GM23338 (cell line): Measurements from ENCODE around the gene MTFR1L. TPM values are rescaled to one million over a fixed set of nuclear protein-coding genes. Genes with fewer than 3 reads are reported as not detected.

ENCODE experiments used
- ATAC-seq: fragments of 200-7000 bp; cut with Tn5 transposase; 3 replicates; pipeline ENCODE4 v1.9.1; 2020
- DNase-seq: peaks from one replicate; pipeline ENCODE4 v3.0.0-alpha.2; 2015; ENCODE audit warnings: low spot score
- H2AFZ ChIP-seq: fragments of 200-600 bp; sonication (generic); 2 replicates; pipeline ENCODE4 v1.8.0; 2016; ENCODE audit warnings: antibody characterized with exemption, mild to moderate bottlenecking, moderate library complexity
- H3F3A ChIP-seq: fragments of 200-600 bp; sonication (generic); replicated peaks from 2 replicates; pipeline ENCODE4 v1.8.0; 2017; ENCODE audit warnings: antibody characterized with exemption, mixed run types, low read depth
- H3K27ac ChIP-seq: fragments of 200-600 bp; sonication (generic); 2 replicates; pipeline ENCODE4 v1.6.1; 2016; ENCODE audit warnings: low read depth
- H3K27me3 ChIP-seq: fragments of 200-600 bp; sonication (generic); 2 replicates; pipeline ENCODE4 v1.8.0; 2016; ENCODE audit warnings: mild to moderate bottlenecking, mixed run types, moderate library complexity; ENCODE audit not compliant: insufficient read depth
- H3K36me3 ChIP-seq: fragments of 200-600 bp; sonication (generic); 2 replicates; pipeline ENCODE4 v1.8.0; 2016; ENCODE audit warnings: mild to moderate bottlenecking; ENCODE audit not compliant: insufficient read depth
- H3K4me1 ChIP-seq: fragments of 200-600 bp; sonication (generic); 2 replicates; pipeline ENCODE4 v1.8.0; 2016; ENCODE audit warnings: mild to moderate bottlenecking, moderate library complexity; ENCODE audit not compliant: insufficient read depth
- H3K4me2 ChIP-seq: fragments of 200-600 bp; sonication (generic); 2 replicates; pipeline ENCODE4 v1.7.1; 2017; ENCODE audit warnings: mixed run types
- H3K4me3 ChIP-seq: fragments of 200-600 bp; sonication (generic); 2 replicates; pipeline ENCODE4 v1.6.1; 2016; ENCODE audit warnings: mixed run types
- H3K79me2 ChIP-seq: fragments of 200-600 bp; sonication (generic); replicated peaks from 2 replicates; pipeline ENCODE4 v1.8.0; 2017; ENCODE audit warnings: mild to moderate bottlenecking; ENCODE audit not compliant: insufficient read depth
- H3K9me2 ChIP-seq: fragments of 200-600 bp; sonication (generic); 2 replicates; pipeline ENCODE4 v1.8.0; 2017; ENCODE audit not compliant: insufficient read depth
- H4K20me1 ChIP-seq: fragments of 200-600 bp; sonication (generic); replicated peaks from 2 replicates; pipeline ENCODE4 v1.8.0; 2017; ENCODE audit warnings: mild to moderate bottlenecking; ENCODE audit not compliant: insufficient read depth
- H3K27ac Mint-ChIP-seq: 2 replicates; pipeline ENCODE4 v1.8.0; 2020; ENCODE audit warnings: inconsistent platforms, mild to moderate bottlenecking, moderate library complexity, mixed read lengths
- H3K27me3 Mint-ChIP-seq: 3 replicates; pipeline ENCODE4 v1.8.0; 2022; ENCODE audit warnings: low read depth, mild to moderate bottlenecking, moderate library complexity, mixed read lengths, inconsistent platforms; ENCODE audit not compliant: insufficient read depth, poor library complexity
- H3K36me3 Mint-ChIP-seq: 3 replicates; pipeline ENCODE4 v1.8.0; 2021; ENCODE audit warnings: low read depth, mild to moderate bottlenecking, inconsistent platforms, moderate library complexity, mixed read lengths
- H3K4me1 Mint-ChIP-seq: 3 replicates; pipeline ENCODE4 v1.8.0; 2020; ENCODE audit warnings: mild to moderate bottlenecking, inconsistent platforms, mixed read lengths
- H3K4me3 Mint-ChIP-seq: 3 replicates; pipeline ENCODE4 v1.8.0; 2021; ENCODE audit warnings: moderate library complexity, mild to moderate bottlenecking, inconsistent platforms, mixed read lengths
- H3K9me3 Mint-ChIP-seq: 3 replicates; pipeline ENCODE4 v1.8.0; 2020; ENCODE audit warnings: moderate library complexity, mild to moderate bottlenecking, inconsistent platforms, mixed read lengths
- CREB1 ChIP-seq: fragments of 250-450 bp; sonication (Bioruptor Pico); IDR thresholded peaks from 2 replicates; pipeline ENCODE4 v1.5.0; 2020; ENCODE audit warnings: low read depth, mild to moderate bottlenecking, moderate library complexity
- EZH2 ChIP-seq: fragments of 200-600 bp; sonication (generic); IDR thresholded peaks from one replicate; pipeline ENCODE4 v1.8.0; 2017; ENCODE audit warnings: antibody characterized with exemption, mild to moderate bottlenecking, low read depth; ENCODE audit not compliant: unreplicated experiment
- EZH2phosphoT487 ChIP-seq: fragments of 200-600 bp; sonication (generic); IDR thresholded peaks from one replicate; pipeline ENCODE4 v1.8.1; 2018; ENCODE audit warnings: antibody characterized with exemption; ENCODE audit not compliant: unreplicated experiment
- JUNB ChIP-seq: IDR thresholded peaks from one replicate; pipeline ENCODE4 v1.6.1; 2016; ENCODE audit warnings: antibody characterized with exemption; ENCODE audit not compliant: unreplicated experiment
- NANOG ChIP-seq: IDR thresholded peaks from 2 replicates; pipeline ENCODE4 v1.6.1; 2016; ENCODE audit warnings: antibody characterized with exemption, borderline replicate concordance
- POLR2AphosphoS5 ChIP-seq: IDR thresholded peaks from 2 replicates; pipeline ENCODE4 v1.6.1; 2016; ENCODE audit warnings: antibody characterized with exemption, low read depth
- STAT1 ChIP-seq: IDR thresholded peaks from one replicate; pipeline ENCODE4 v1.6.1; 2016; ENCODE audit warnings: antibody characterized with exemption; ENCODE audit not compliant: unreplicated experiment
- ZNF114 ChIP-seq: fragments of 250-450 bp; sonication (Bioruptor Pico); IDR thresholded peaks from 2 replicates; pipeline ENCODE4 v1.5.0; 2020; ENCODE audit warnings: mild to moderate bottlenecking, moderate library complexity
- ZNF331 ChIP-seq: fragments of 250-450 bp; sonication (Bioruptor Pico); IDR thresholded peaks from 2 replicates; pipeline ENCODE4 v1.5.0; 2020; ENCODE audit warnings: low read depth, mild to moderate bottlenecking, moderate library complexity
- polyA plus RNA-seq: library from polyadenylated mRNA; unstranded; fragments of >200 nt; fragmentation: Nextera tagmentation; extraction: Ambion mirVana; gene quantifications from 2 replicates; pipeline ENCODE4 v1.2.1, GENCODE V29; 2016
- total RNA-seq: library from RNA; depleted of rRNA; stranded (reverse); fragments of >200 nt; shearing (Covaris generic); gene quantifications from 2 replicates; pipeline ENCODE4 v1.2.3, GENCODE V29; 2014
- TF ChIP-seq, protein P1 (sequence below): IDR thresholded peaks from one replicate; pipeline ENCODE4 v1.6.1; 2018; ENCODE audit warnings: antibody characterized with exemption; ENCODE audit not compliant: unreplicated experiment
- TF ChIP-seq, protein P2 (sequence below), 2 experiments: fragments of 200-600 bp in 1 of 2; sonication (generic) in 1 of 2; conservative IDR thresholded peaks; 2 replicates each; pipeline versions ENCODE4 v1.5.1 to v1.6.1; 2016 to 2017; ENCODE audit warnings: antibody characterized with exemption in 2 of 2, low read depth in 2 of 2, mild to moderate bottlenecking in 2 of 2, moderate library complexity in 1 of 2
- TF ChIP-seq, protein P3 (sequence below): IDR thresholded peaks from 2 replicates; pipeline ENCODE4 v1.6.1; 2016; ENCODE audit warnings: antibody characterized with exemption
- TF ChIP-seq, protein P4 (sequence below): fragments of 250-450 bp; sonication (Bioruptor Pico); IDR thresholded peaks from 2 replicates; pipeline ENCODE4 v1.5.0; 2020; ENCODE audit warnings: mild to moderate bottlenecking, moderate library complexity

Gene MTFR1L
- total and polyA plus RNA-seq, 2 experiments from 2014 or later: 14.8 to 22.7 TPM

DNA sequence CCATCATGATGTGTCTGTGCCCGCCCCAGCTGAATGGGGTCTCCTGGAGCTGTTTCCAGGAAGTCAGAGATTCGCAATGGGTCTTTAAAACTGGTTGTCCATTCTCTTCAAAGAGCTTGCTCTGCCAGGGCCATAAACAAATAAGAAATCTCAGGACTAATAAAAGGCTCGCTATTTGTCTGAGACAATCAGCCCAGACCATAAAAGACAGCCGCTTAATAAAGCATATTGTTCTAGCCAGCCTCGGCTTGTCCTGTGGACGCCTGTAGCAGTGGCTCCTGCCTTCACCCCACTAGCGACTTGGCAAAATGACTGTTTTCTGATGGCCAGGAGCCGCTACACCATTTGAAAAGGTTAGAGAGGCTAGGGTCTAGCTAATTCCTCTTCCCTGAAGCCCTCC, 40.4 kb upstream of the MTFR1L start:
- Mint-ChIP-seq H3K27me3 (peaks cover 23% of the 10 kb centered on the region), H3K36me3 (no peaks in the 10 kb centered on the region), H3K4me3 (no peak overlapping the region), H3K27ac (no peak overlapping the region), H3K9me3 (no peaks in the 10 kb centered on the region), H3K4me1 (peaks cover 57% of the 10 kb centered on the region)
- Histone ChIP-seq H3F3A (peaks cover 7% of the 10 kb centered on the region), H2AFZ (no peak overlapping the region), H3K27ac (peak overlapping the region; percentile 45; the same call in 1 of the 2 replicates), H3K9me2 (no peaks in the 10 kb centered on the region), H3K27me3 (no peaks in the 10 kb centered on the region), H3K4me3 (no peak overlapping the region), H3K4me1 (peaks cover 19% of the 10 kb centered on the region), H3K79me2 (no peaks in the 10 kb centered on the region), H3K36me3 (no peaks in the 10 kb centered on the region), H4K20me1 (no peaks in the 10 kb centered on the region), H3K4me2 (no peak overlapping the region)
- ATAC-seq (no peak), DNase-seq (no peak)
- TF ChIP-seq, protein P1, sequence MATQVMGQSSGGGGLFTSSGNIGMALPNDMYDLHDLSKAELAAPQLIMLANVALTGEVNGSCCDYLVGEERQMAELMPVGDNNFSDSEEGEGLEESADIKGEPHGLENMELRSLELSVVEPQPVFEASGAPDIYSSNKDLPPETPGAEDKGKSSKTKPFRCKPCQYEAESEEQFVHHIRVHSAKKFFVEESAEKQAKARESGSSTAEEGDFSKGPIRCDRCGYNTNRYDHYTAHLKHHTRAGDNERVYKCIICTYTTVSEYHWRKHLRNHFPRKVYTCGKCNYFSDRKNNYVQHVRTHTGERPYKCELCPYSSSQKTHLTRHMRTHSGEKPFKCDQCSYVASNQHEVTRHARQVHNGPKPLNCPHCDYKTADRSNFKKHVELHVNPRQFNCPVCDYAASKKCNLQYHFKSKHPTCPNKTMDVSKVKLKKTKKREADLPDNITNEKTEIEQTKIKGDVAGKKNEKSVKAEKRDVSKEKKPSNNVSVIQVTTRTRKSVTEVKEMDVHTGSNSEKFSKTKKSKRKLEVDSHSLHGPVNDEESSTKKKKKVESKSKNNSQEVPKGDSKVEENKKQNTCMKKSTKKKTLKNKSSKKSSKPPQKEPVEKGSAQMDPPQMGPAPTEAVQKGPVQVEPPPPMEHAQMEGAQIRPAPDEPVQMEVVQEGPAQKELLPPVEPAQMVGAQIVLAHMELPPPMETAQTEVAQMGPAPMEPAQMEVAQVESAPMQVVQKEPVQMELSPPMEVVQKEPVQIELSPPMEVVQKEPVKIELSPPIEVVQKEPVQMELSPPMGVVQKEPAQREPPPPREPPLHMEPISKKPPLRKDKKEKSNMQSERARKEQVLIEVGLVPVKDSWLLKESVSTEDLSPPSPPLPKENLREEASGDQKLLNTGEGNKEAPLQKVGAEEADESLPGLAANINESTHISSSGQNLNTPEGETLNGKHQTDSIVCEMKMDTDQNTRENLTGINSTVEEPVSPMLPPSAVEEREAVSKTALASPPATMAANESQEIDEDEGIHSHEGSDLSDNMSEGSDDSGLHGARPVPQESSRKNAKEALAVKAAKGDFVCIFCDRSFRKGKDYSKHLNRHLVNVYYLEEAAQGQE: no peak
- TF ChIP-seq, protein P2, sequence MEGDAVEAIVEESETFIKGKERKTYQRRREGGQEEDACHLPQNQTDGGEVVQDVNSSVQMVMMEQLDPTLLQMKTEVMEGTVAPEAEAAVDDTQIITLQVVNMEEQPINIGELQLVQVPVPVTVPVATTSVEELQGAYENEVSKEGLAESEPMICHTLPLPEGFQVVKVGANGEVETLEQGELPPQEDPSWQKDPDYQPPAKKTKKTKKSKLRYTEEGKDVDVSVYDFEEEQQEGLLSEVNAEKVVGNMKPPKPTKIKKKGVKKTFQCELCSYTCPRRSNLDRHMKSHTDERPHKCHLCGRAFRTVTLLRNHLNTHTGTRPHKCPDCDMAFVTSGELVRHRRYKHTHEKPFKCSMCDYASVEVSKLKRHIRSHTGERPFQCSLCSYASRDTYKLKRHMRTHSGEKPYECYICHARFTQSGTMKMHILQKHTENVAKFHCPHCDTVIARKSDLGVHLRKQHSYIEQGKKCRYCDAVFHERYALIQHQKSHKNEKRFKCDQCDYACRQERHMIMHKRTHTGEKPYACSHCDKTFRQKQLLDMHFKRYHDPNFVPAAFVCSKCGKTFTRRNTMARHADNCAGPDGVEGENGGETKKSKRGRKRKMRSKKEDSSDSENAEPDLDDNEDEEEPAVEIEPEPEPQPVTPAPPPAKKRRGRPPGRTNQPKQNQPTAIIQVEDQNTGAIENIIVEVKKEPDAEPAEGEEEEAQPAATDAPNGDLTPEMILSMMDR (conservative IDR thresholded peaks at IDR 0.05; ENCODE audit: low read depth in 2 of 2): no peak
- TF ChIP-seq POLR2AphosphoS5 (no peak), JUNB (no peak), EZH2 (no peak), EZH2phosphoT487 (no peak), ZNF114 (CRISPR knock-in tag) (no peak), NANOG (no peak), STAT1 (no peak), ZNF331 (CRISPR knock-in tag) (no peak), CREB1 (CRISPR knock-in tag) (no peak)
- TF ChIP-seq, protein P3, sequence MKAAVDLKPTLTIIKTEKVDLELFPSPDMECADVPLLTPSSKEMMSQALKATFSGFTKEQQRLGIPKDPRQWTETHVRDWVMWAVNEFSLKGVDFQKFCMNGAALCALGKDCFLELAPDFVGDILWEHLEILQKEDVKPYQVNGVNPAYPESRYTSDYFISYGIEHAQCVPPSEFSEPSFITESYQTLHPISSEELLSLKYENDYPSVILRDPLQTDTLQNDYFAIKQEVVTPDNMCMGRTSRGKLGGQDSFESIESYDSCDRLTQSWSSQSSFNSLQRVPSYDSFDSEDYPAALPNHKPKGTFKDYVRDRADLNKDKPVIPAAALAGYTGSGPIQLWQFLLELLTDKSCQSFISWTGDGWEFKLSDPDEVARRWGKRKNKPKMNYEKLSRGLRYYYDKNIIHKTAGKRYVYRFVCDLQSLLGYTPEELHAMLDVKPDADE: no peak
- TF ChIP-seq, protein P4, sequence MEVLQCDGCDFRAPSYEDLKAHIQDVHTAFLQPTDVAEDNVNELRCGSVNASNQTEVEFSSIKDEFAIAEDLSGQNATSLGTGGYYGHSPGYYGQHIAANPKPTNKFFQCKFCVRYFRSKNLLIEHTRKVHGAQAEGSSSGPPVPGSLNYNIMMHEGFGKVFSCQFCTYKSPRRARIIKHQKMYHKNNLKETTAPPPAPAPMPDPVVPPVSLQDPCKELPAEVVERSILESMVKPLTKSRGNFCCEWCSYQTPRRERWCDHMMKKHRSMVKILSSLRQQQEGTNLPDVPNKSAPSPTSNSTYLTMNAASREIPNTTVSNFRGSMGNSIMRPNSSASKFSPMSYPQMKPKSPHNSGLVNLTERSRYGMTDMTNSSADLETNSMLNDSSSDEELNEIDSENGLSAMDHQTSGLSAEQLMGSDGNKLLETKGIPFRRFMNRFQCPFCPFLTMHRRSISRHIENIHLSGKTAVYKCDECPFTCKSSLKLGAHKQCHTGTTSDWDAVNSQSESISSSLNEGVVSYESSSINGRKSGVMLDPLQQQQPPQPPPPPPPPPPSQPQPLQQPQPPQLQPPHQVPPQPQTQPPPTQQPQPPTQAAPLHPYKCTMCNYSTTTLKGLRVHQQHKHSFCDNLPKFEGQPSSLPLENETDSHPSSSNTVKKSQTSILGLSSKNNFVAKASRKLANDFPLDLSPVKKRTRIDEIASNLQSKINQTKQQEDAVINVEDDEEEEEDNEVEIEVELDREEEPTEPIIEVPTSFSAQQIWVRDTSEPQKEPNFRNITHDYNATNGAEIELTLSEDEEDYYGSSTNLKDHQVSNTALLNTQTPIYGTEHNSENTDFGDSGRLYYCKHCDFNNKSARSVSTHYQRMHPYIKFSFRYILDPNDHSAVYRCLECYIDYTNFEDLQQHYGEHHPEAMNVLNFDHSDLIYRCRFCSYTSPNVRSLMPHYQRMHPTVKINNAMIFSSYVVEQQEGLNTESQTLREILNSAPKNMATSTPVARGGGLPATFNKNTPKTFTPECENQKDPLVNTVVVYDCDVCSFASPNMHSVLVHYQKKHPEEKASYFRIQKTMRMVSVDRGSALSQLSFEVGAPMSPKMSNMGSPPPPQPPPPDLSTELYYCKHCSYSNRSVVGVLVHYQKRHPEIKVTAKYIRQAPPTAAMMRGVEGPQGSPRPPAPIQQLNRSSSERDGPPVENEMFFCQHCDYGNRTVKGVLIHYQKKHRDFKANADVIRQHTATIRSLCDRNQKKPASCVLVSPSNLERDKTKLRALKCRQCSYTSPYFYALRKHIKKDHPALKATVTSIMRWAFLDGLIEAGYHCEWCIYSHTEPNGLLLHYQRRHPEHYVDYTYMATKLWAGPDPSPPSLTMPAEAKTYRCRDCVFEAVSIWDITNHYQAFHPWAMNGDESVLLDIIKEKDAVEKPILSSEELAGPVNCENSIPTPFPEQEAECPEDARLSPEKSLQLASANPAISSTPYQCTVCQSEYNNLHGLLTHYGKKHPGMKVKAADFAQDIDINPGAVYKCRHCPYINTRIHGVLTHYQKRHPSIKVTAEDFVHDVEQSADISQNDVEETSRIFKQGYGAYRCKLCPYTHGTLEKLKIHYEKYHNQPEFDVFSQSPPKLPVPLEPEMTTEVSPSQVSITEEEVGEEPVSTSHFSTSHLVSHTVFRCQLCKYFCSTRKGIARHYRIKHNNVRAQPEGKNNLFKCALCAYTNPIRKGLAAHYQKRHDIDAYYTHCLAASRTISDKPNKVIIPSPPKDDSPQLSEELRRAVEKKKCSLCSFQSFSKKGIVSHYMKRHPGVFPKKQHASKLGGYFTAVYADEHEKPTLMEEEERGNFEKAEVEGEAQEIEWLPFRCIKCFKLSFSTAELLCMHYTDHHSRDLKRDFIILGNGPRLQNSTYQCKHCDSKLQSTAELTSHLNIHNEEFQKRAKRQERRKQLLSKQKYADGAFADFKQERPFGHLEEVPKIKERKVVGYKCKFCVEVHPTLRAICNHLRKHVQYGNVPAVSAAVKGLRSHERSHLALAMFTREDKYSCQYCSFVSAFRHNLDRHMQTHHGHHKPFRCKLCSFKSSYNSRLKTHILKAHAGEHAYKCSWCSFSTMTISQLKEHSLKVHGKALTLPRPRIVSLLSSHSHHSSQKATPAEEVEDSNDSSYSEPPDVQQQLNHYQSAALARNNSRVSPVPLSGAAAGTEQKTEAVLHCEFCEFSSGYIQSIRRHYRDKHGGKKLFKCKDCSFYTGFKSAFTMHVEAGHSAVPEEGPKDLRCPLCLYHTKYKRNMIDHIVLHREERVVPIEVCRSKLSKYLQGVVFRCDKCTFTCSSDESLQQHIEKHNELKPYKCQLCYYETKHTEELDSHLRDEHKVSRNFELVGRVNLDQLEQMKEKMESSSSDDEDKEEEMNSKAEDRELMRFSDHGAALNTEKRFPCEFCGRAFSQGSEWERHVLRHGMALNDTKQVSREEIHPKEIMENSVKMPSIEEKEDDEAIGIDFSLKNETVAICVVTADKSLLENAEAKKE (CRISPR knock-in tag): no peak
